GM12878 (cell line): ENCODE results near the gene PRKAG2. TPM values are rescaled to one million over a fixed set of nuclear protein-coding genes. Genes with fewer than 3 reads are reported as not detected.

Source experiments
- ATAC-seq: fragments of 200-7000 bp; cut with Tn5 transposase; 3 replicates; pipeline ENCODE4 v1.9.1; 2020; ENCODE audit warnings: mild to moderate bottlenecking, moderate library complexity
- BruUV-seq: library from RNA; stranded (reverse); fragments of 400-500 nt; replicated peaks from 2 replicates; lab custom pipeline; 2021; lab: Mats Ljungman, UMichigan
- CTCF ChIA-PET: fragments of 300-600 bp; sonication (Branson Sonifier 250); formaldehyde crosslinking; extraction: SDS; loops from one replicate; lab custom pipeline; 2021; ENCODE audit warnings: inconsistent platforms; lab: Yijun Ruan, JAX
- POLR2A ChIA-PET: fragments of 350-600 bp; formaldehyde crosslinking; extraction: SDS; loops from one replicate; lab custom pipeline; 2021; ENCODE audit warnings: inconsistent platforms; lab: Charles Lee
- RAD21 ChIA-PET: fragments of 300-600 bp; sonication (Branson Sonifier 250); formaldehyde crosslinking; loops from one replicate; lab custom pipeline; 2023; ENCODE audit warnings: antibody characterized with exemption; ENCODE audit not compliant: unreplicated experiment; lab: Charles Lee
- SMC1A ChIA-PET: fragments of 300-600 bp; sonication (Branson Sonifier 250); formaldehyde crosslinking; loops from one replicate; lab custom pipeline; 2023; ENCODE audit not compliant: unreplicated experiment, uncharacterized antibody; lab: Charles Lee
- DNase-seq: peaks from one replicate; pipeline ENCODE4 v3.0.0-alpha.2; 2011; ENCODE audit warnings: low read depth, low spot score
- FAIRE-seq: peaks from 3 replicates; lab custom pipeline; 2011; peaks lifted over from hg19 to GRCh38; lab: Jason Lieb, UNC
- H2AFZ ChIP-seq: 2 replicates; pipeline ENCODE4 v1.6.0; 2011; ENCODE audit warnings: low read depth, low read length, control low read depth; ENCODE audit not compliant: control insufficient read depth
- H3K27ac ChIP-seq: 2 replicates; pipeline ENCODE4 v1.5.1; 2011; ENCODE audit warnings: control low read depth; ENCODE audit not compliant: control insufficient read depth, insufficient read depth
- H3K27me3 ChIP-seq, 2 experiments: replicated peaks in 1 of 2; 2 replicates each; pipeline versions ENCODE4 v1.6.0 to v1.6.1; 2011; ENCODE audit warnings: low read length in 1 of 2; ENCODE audit not compliant: control insufficient read depth in 2 of 2, insufficient read depth in 2 of 2
- H3K36me3 ChIP-seq, 2 experiments: 2 replicates each; pipeline ENCODE4 v1.5.1; 2011; ENCODE audit warnings: low read length in 1 of 2; ENCODE audit not compliant: control insufficient read depth in 2 of 2, insufficient read depth in 2 of 2
- H3K4me1 ChIP-seq: 2 replicates; pipeline ENCODE4 v1.6.1; 2011; ENCODE audit warnings: mild to moderate bottlenecking, low read length, moderate library complexity, mixed read lengths; ENCODE audit not compliant: control insufficient read depth, insufficient read depth
- H3K4me2 ChIP-seq: 2 replicates; pipeline ENCODE4 v1.6.0; 2011; ENCODE audit warnings: control low read depth; ENCODE audit not compliant: control insufficient read depth, insufficient read depth
- H3K4me3 ChIP-seq: fragments of 200-600 bp; sonication (generic); 2 replicates; pipeline ENCODE4 v1.5.1; 2016
- H3K79me2 ChIP-seq: 2 replicates; pipeline ENCODE4 v1.6.0; 2011; ENCODE audit warnings: low read length; ENCODE audit not compliant: control insufficient read depth, insufficient read depth
- H3K9ac ChIP-seq: 2 replicates; pipeline ENCODE4 v1.8.0; 2011; ENCODE audit warnings: low read length, control low read depth, mixed read lengths; ENCODE audit not compliant: control insufficient read depth, insufficient read depth
- H3K9me3 ChIP-seq: replicated peaks from 3 replicates; pipeline ENCODE4 v1.5.1; 2011; ENCODE audit warnings: mild to moderate bottlenecking, low read length; ENCODE audit not compliant: control insufficient read depth, insufficient read depth
- H4K20me1 ChIP-seq: 2 replicates; pipeline ENCODE4 v1.6.0; 2011; ENCODE audit not compliant: control insufficient read depth, insufficient read depth
- E2F4 ChIP-seq: IDR thresholded peaks from 2 replicates; pipeline ENCODE4 v1.6.1; 2012; ENCODE audit warnings: low read depth, low read length, improper control_type of control experiment
- E4F1 ChIP-seq: fragments of 450-650 bp; IDR thresholded peaks from 2 replicates; pipeline ENCODE4 v1.6.1; 2018; ENCODE audit warnings: borderline replicate concordance, mild to moderate bottlenecking; ENCODE audit not compliant: partially characterized antibody
- FOS ChIP-seq: IDR thresholded peaks from 3 replicates; pipeline ENCODE4 v1.6.1; 2011; ENCODE audit warnings: borderline replicate concordance; ENCODE audit not compliant: insufficient read length; ENCODE audit errors: extremely low read depth
- HDAC6 ChIP-seq: fragments of 200-600 bp; sonication (generic); IDR thresholded peaks from one replicate; pipeline ENCODE4 v1.8.0; 2017; ENCODE audit warnings: antibody characterized with exemption; ENCODE audit not compliant: unreplicated experiment
- HDGF ChIP-seq: fragments of 450-650 bp; IDR thresholded peaks from 2 replicates; pipeline ENCODE4 v1.6.1; 2016; ENCODE audit warnings: antibody characterized with exemption
- MAX ChIP-seq: IDR thresholded peaks from 2 replicates; pipeline ENCODE4 v1.6.1; 2012; ENCODE audit warnings: low read depth, low read length, improper control_type of control experiment
- NRF1 ChIP-seq: conservative IDR thresholded peaks from 2 replicates; pipeline ENCODE4 v1.6.1; 2011; ENCODE audit warnings: mild to moderate bottlenecking, low read depth, low read length, improper control_type of control experiment
- RELB ChIP-seq: fragments of 450-650 bp; IDR thresholded peaks from 2 replicates; pipeline ENCODE4 v1.6.1; 2017; ENCODE audit warnings: low read depth, mild to moderate bottlenecking, moderate library complexity
- SKIL ChIP-seq: fragments of 450-650 bp; IDR thresholded peaks from 2 replicates; pipeline ENCODE4 v1.6.1; 2017; ENCODE audit warnings: mild to moderate bottlenecking, low read depth, inconsistent platforms; ENCODE audit not compliant: poor library complexity, severe bottlenecking
- TCF3 ChIP-seq: IDR thresholded peaks from 2 replicates; pipeline ENCODE4 v1.6.1; 2012; ENCODE audit warnings: low read depth, mild to moderate bottlenecking, low read length, borderline replicate concordance; ENCODE audit not compliant: insufficient read depth
- TCF7 ChIP-seq: IDR thresholded peaks from 2 replicates; pipeline ENCODE4 v1.6.1; 2014; ENCODE audit warnings: antibody characterized with exemption, borderline replicate concordance
- ZNF24 ChIP-seq: fragments of 450-650 bp; IDR thresholded peaks from 2 replicates; pipeline ENCODE4 v1.6.1; 2017; ENCODE audit warnings: antibody characterized with exemption, mild to moderate bottlenecking
- WGBS: methylation state at CpG from one replicate; pipeline ENCODE4 v1.1.6; 2016; ENCODE audit warnings: low lambda C conversion rate; ENCODE audit not compliant: insufficient replicate concordance, insufficient coverage; ENCODE audit errors: missing lambda C conversion rate; 5-methylcytosine and 5-hydroxymethylcytosine counted together
- in situ Hi-C: fragments of 300-500 bp; cut with MboI; formaldehyde crosslinking; loops from 9 replicates; pipeline ENCODE4 v1.14.3; 2018; ENCODE audit warnings: mixed read lengths
- intact Hi-C: fragments of 100-400 bp; cut with micrococcal nuclease; formaldehyde crosslinking; loops from one replicate; pipeline ENCODE4 v1.14.2; 2022; ENCODE audit not compliant: unreplicated experiment
- polyA plus RNA-seq, 11 experiments: library from polyadenylated mRNA; depleted of rRNA in 4 of 11; unstranded in 6 of 11; stranded (reverse) in 5 of 11; fragments of >200 nt; fragmentation: Nextera tagmentation in 4 of 11; fragmentation: Illumina TruSeq in 1 of 11; extraction: Ambion mirVana in 4 of 11; extraction: Trizol in 1 of 11; gene quantifications; 1 replicate in 1 of 11; 2 replicates in 10 of 11; pipeline versions ENCODE4 v1.2.1 to v1.2.3, GENCODE V29; 2011 to 2016; ENCODE audit warnings: inconsistent platforms in 2 of 11, missing spikeins in 2 of 11, low read depth in 1 of 11
- total RNA-seq, 4 experiments: library from RNA; depleted of rRNA in 3 of 4; stranded (reverse); fragments of >200 nt in 3 of 4; fragmentation: Illumina TruSeq in 1 of 4; extraction: Trizol in 1 of 4; gene quantifications; 2 replicates each; pipeline versions ENCODE4 v1.2.1 to v1.2.3, GENCODE V29; 2013 to 2021

Gene PRKAG2
- total and polyA plus RNA-seq, 10 of the 15 experiments (the other 5 are each of a cell fraction or from before 2014, with no cell fraction given), result 3.4 to 8.9 (median 6.8) TPM

GRCh38 chr7:151858456-151858855 is 18.5 kb downstream of the PRKAG2 start (continued):
- no peak for TF ChIP-seq NRF1
- TF ChIP-seq E4F1, result no peak
- no peak for TF ChIP-seq ZNF24

GRCh38 chr7:151857866-151858450 is 19.0 kb downstream of the PRKAG2 start:
- no peak for ATAC-seq
- TF ChIP-seq FOS, result no peak
- no peak for TF ChIP-seq HDGF
- TF ChIP-seq SKIL, result no peak
- no peak for TF ChIP-seq MAX
- TF ChIP-seq RELB, result no peak
- TF ChIP-seq TCF3, result no peak
- no peak for TF ChIP-seq E2F4
- TF ChIP-seq HDAC6, result no peak
- TF ChIP-seq TCF7, result no peak

More at GRCh38 chr7:151857866-151858450, 19.0 kb downstream of the PRKAG2 start:
- H3K36me3 ChIP-seq, result no peaks in the 10 kb centered on the region
- no peak overlapping the region for H3K9ac ChIP-seq
- intact Hi-C loops, result no loop called here
- H3K9me3 ChIP-seq, result no peaks in the 10 kb centered on the region
- POLR2A ChIA-PET, result no interaction called here
- no peak overlapping the region for H3K27ac ChIP-seq
- CTCF ChIA-PET, result interaction anchor here (0.6 kb wide), 1 partner anchor 209 kb away, joined by 3 read pairs; no protein-coding TSS in a partner anchor
- RAD21 ChIA-PET, result no interaction called here
- no peaks in the 10 kb centered on the region for H3K27me3 ChIP-seq
- SMC1A ChIA-PET, result no interaction called here
- H3K4me1 ChIP-seq, result no peaks in the 10 kb centered on the region
- no peaks in the 10 kb centered on the region for H4K20me1 ChIP-seq
- H3K4me3 ChIP-seq, result no peak overlapping the region
- no peak for DNase-seq
- BruUV-seq, result no TSS peak
- 32% methylated on average over 7 of the region's 7 CpGs for WGBS
- FAIRE-seq, result no peak
- in situ Hi-C loops, result no loop called here
- no peak overlapping the region for H2AFZ ChIP-seq
- H3K79me2 ChIP-seq, result no peaks in the 10 kb centered on the region
- H3K4me2 ChIP-seq, result no peak overlapping the region
